Measurements from ENCODE around the gene SARS1. TPM values are rescaled to one million over a fixed set of nuclear protein-coding genes. Genes with fewer than 3 reads are reported as not detected.
"Not testable (repeated sequence)": the region's sequence is repeated elsewhere in the genome, so short reads cannot be mapped to it uniquely, and the experiment has no call there.

SARS1 gene
- total RNA-seq, 1 donor from 2014 or later: 87.7 TPM

DNA sequence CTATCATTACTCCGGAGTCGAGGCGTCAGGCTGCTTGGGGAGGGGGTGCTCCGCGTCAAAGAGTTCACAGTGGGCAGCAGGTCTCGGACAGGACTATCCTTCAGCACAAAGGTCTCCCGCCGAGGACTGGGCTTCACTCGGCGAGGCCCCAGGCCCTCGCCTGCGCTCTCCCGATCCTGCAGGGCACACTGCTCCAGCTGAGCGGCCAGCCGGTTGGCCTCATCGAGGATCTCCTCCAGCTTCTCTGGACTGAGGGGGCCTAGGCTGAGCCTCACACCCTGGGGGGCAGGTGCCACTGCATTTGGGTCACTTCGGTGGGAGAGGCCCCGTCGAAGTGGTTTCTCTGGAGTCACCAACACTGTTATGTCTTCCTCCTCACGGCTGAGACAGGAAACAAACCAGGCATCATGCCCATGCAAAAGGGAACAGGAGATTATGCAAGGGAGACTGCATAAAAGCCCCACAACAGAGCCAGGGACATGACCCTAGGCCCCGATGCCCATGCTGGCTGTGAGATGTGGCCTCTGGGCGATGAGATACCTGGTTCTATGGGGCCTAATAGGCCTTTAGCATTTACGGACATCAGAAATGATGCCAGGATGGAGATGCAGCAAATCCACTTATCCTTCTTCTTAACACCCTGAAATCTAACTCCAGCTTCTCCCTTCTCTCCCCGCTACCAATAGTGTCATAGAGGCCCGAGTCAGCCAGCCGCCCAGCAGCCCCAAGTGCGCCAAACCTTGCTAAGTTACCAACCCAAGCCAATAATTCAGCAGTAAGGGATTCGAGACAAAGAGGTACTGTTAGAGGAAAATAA lies 68.2 kb downstream of the SARS1 start:
- no peaks in the 10 kb centered on the region for H3K27me3 ChIP-seq (ENCODE audit: control insufficient read depth in 3 of 3, insufficient read depth in 3 of 3, low read length in 3 of 3)
- peak overlapping the region in 2 of 3 donors; percentile 29 to 94 for H3K4me3 ChIP-seq (ENCODE audit: low read length in 3 of 3)
- H3K4me1 ChIP-seq (ENCODE audit: control insufficient read depth in 3 of 3, insufficient read depth in 3 of 3, low read length in 3 of 3): peaks cover 20 to 37% (median 23%) of the 10 kb centered on the region in 3 donors
- H3K27ac ChIP-seq (ENCODE audit: low read depth, low read length): no peak overlapping the region
- H3K9ac ChIP-seq (ENCODE audit: low read depth in 1 of 3, low read length in 3 of 3): peak overlapping the region in 2 of 3 donors; percentile 74 to 87
- H3K36me3 ChIP-seq (ENCODE audit: control insufficient read depth in 3 of 3, insufficient read depth in 3 of 3, low read length in 3 of 3): peaks cover 0 to 2% (median 0%) of the 10 kb centered on the region in 3 donors
- no peaks in the 10 kb centered on the region for H3K9me3 ChIP-seq (ENCODE audit: control insufficient read depth in 3 of 3, low read length in 3 of 3)

DNA sequence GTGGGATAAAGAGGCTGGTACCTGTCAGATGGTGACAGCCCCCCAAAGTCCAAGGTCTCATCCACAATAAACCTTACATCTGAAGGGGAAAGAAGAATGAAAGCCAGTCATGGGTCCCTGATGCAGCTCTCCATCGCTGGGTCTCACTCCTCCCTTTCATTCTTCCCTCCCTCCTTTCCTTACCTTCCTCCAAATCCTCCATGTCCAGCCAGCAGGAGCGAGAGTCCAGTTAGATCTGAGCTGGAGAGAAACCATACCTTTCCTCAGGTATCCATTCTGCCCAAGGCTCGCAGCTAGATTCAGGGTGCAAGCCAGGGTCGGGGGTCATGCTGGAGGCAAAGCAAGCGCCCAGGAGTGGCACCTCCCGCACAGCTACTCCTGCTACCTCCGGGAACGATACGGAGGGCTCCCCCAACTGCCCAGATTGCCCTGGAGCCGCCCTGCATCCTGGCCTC lies 68.8 kb downstream of the SARS1 start:
- Histone ChIP-seq H3K36me3 (ENCODE audit: control insufficient read depth in 3 of 3, insufficient read depth in 3 of 3, low read length in 3 of 3) (peaks cover 0 to 2% (median 0%) of the 10 kb centered on the region in 3 donors), H3K9ac (ENCODE audit: low read depth in 1 of 3, low read length in 3 of 3) (peak overlapping the region; percentile 74 to 87 (median 87)), H3K27ac (ENCODE audit: low read depth, low read length) (no peak overlapping the region), H3K4me3 (ENCODE audit: low read length in 3 of 3) (peak overlapping the region; percentile 86 to 94 (median 88)), H3K9me3 (ENCODE audit: control insufficient read depth in 3 of 3, low read length in 3 of 3) (no peaks in the 10 kb centered on the region), H3K27me3 (ENCODE audit: control insufficient read depth in 3 of 3, insufficient read depth in 3 of 3, low read length in 3 of 3) (no peaks in the 10 kb centered on the region), H3K4me1 (ENCODE audit: control insufficient read depth in 3 of 3, insufficient read depth in 3 of 3, low read length in 3 of 3) (peaks cover 15 to 31% (median 20%) of the 10 kb centered on the region in 3 donors)

DNA sequence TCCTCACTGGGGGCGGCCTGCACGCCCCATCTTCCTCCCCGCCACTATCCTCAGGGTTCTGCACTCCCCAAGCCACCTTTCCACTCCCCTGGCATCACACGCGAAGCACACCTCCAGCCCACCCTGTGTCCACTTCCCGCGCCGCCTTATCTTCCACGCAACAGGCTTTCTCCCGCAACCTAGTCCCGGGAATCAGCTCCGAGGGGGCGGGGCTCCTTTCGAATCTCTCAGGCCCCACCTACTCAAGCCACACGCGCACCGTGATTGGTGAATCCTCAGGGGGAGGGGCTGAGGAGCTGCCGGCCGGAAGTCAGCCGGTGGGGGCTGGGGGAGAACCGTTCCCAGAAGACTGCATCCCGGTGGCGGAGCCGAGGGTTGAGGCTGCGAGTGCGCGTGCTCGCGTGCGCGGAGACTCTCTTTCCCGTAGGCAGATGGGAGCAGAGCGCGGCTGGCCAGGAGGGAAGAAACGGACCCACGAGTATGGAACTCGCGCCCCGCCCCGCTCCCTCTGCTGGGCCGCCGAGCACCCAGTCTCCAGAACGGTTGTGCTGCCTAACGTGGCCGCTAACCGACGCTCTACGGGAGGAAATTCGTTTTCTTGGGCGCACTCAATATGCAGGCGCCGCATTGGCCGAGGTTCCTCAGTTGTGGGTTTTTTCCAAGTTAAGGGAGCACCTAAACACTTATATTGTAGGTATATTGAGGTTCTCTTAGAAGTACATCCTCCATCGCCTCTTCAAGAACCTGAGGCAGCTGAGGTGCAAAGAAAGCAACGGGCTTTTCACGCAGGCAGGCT lies 69.4 kb downstream of the SARS1 start, which contains the start of gene PSRC1:
Gene PSRC1, minus strand, starts transcription at position 194 of the 796 bp plus-strand sequence.
- H3K4me1 ChIP-seq (ENCODE audit: control insufficient read depth in 3 of 3, insufficient read depth in 3 of 3, low read length in 3 of 3): peaks cover 12 to 26% (median 18%) of the 10 kb centered on the region in 3 donors
- peak within 1 kb of the TSS; percentile 86 to 94 (median 88) for H3K4me3 ChIP-seq (ENCODE audit: low read length in 3 of 3)
- H3K9me3 ChIP-seq (ENCODE audit: control insufficient read depth in 3 of 3, low read length in 3 of 3): no peaks in the 10 kb centered on the region
- peak within 1 kb of the TSS; percentile 81 for H3K27ac ChIP-seq (ENCODE audit: low read depth, low read length)
- peaks cover 0 to 2% (median 0%) of the 10 kb centered on the region in 3 donors for H3K36me3 ChIP-seq (ENCODE audit: control insufficient read depth in 3 of 3, insufficient read depth in 3 of 3, low read length in 3 of 3)
- H3K27me3 ChIP-seq (ENCODE audit: control insufficient read depth in 3 of 3, insufficient read depth in 3 of 3, low read length in 3 of 3): no peaks in the 10 kb centered on the region
- peak within 1 kb of the TSS; percentile 74 to 87 (median 87) for H3K9ac ChIP-seq (ENCODE audit: low read depth in 1 of 3, low read length in 3 of 3)

DNA sequence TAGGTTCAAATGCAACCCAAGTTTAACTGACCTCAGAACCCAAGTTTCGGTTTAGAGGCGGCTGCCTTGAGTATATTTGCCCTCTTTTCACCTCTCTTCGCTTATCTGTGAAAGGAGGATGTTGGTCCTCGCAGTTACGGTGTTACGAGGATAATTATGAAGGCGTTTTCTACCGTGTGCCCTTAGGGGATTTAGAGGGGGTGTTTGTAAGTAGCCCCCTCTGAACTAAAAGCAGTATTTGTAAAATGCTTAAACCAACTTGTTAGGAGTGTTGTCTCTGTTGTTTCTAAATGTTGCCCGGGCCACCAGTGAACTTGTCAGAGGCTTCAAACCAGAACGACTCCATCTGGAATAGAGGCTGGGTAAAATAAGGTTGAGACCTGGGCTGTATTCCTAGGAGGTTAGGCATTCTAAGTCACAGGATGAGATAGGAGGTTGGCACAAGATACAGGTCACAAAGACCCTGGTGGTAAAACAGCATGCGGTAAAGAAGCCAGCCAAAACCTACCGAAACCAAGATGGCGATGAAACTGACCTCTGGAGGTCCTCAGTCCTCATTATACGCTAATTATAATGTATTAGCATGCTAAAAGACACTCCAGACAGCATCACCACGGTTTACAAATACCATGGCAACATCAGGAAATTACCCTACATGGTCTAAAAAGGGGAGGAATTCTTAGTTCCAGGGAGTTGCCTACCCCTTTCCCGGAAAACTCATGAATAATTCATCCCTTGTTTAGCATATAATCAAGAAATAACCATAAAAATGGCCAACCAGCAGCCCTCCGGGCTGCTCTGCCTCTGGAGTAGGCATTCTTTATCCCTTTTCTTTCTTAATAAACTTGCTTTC lies 70.3 kb downstream of the SARS1 start:
- no peaks in the 10 kb centered on the region for H3K9me3 ChIP-seq (ENCODE audit: control insufficient read depth in 3 of 3, low read length in 3 of 3)
- no peaks in the 10 kb centered on the region for H3K27me3 ChIP-seq (ENCODE audit: control insufficient read depth in 3 of 3, insufficient read depth in 3 of 3, low read length in 3 of 3)
- H3K36me3 ChIP-seq (ENCODE audit: control insufficient read depth in 3 of 3, insufficient read depth in 3 of 3, low read length in 3 of 3): peaks cover 0 to 2% (median 0%) of the 10 kb centered on the region in 3 donors
- H3K4me1 ChIP-seq (ENCODE audit: control insufficient read depth in 3 of 3, insufficient read depth in 3 of 3, low read length in 3 of 3): peaks cover 12 to 26% (median 18%) of the 10 kb centered on the region in 3 donors
- H3K27ac ChIP-seq (ENCODE audit: low read depth, low read length): peak overlapping the region; percentile 81
- H3K9ac ChIP-seq (ENCODE audit: low read depth in 1 of 3, low read length in 3 of 3): peak overlapping the region; percentile 73 to 87 (median 87)
- H3K4me3 ChIP-seq (ENCODE audit: low read length in 3 of 3): peak overlapping the region; percentile 86 to 94 (median 88)

DNA sequence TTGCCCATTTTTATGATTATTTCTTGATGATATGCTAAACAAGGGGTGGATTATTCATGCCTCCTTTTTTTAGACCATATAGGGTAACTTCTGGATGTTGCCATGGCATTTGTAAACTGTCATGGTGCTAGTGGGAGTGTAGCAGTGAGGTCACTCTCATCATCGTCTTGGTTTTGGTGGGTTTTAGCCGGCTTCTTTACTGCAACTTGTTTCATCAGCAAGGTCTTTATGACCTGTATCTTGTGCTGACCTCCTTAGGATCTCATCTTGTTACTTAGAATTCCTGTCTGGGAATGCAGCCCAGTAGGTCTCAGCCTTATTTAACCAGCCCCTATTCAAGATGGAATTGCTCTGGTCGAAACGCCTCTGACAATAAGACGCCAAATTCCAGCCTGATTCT lies 73.0 kb downstream of the SARS1 start:
- H3K9ac ChIP-seq (ENCODE audit: low read depth in 1 of 3, low read length in 3 of 3); H3K27me3 ChIP-seq (ENCODE audit: control insufficient read depth in 3 of 3, insufficient read depth in 3 of 3, low read length in 3 of 3); H3K4me3 ChIP-seq (ENCODE audit: low read length in 3 of 3); H3K9me3 ChIP-seq (ENCODE audit: control insufficient read depth in 3 of 3, low read length in 3 of 3); H3K27ac ChIP-seq (ENCODE audit: low read depth, low read length); H3K36me3 ChIP-seq (ENCODE audit: control insufficient read depth in 3 of 3, insufficient read depth in 3 of 3, low read length in 3 of 3): not testable (repeated sequence)
- peaks cover 12 to 24% (median 17%) of the 10 kb centered on the region in 3 donors for H3K4me1 ChIP-seq (ENCODE audit: control insufficient read depth in 3 of 3, insufficient read depth in 3 of 3, low read length in 3 of 3)

Other genes with a start within 250 kb of the SARS1 start
- gene WDR47, start 171.8 kb upstream of the SARS1 start, total RNA-seq: 13.0 TPM
- gene TAF13, start 137.9 kb upstream of the SARS1 start, total RNA-seq: 23.0 TPM
- 20.4 TPM for gene TMEM167B, start 123.2 kb upstream of the SARS1 start, total RNA-seq
- gene ELAPOR1, start 99.8 kb upstream of the SARS1 start, total RNA-seq: under 0.01 TPM
- gene CELSR2, start 35.6 kb downstream of the SARS1 start, total RNA-seq: 1.6 TPM
- 1.6 TPM for gene PSRC1, start 69.2 kb downstream of the SARS1 start, total RNA-seq
- under 0.01 TPM for gene MYBPHL, start 93.1 kb downstream of the SARS1 start, total RNA-seq
- 22.4 TPM for gene SORT1, start 184.0 kb downstream of the SARS1 start, total RNA-seq
- gene PSMA5, start 212.5 kb downstream of the SARS1 start, total RNA-seq: 28.2 TPM

All from skeletal muscle tissue (tissue), 4 donors.